H1 (cell line): Measurements from ENCODE around the gene EIF4E. TPM values are rescaled to one million over a fixed set of nuclear protein-coding genes. Genes with fewer than 3 reads are reported as not detected.

Experiments used
- ASH2L ChIP-seq: fragments of 200-600, 300-600 bp; sonication (generic); IDR thresholded peaks from one replicate; pipeline ENCODE4 v1.7.1; 2017; ENCODE audit warnings: low read length
- HDAC6 ChIP-seq: IDR thresholded peaks from one replicate; pipeline ENCODE4 v1.7.1; 2012; ENCODE audit warnings: low read depth, mild to moderate bottlenecking, inconsistent platforms, low read length, moderate library complexity
- POU5F1 ChIP-seq: IDR thresholded peaks from 2 replicates; pipeline ENCODE4 v1.6.1; 2011; ENCODE audit warnings: low read depth, mild to moderate bottlenecking, low read length, moderate library complexity
- TAF1 ChIP-seq: IDR thresholded peaks from 2 replicates; pipeline ENCODE4 v1.6.1; 2011; ENCODE audit warnings: mild to moderate bottlenecking, low read depth, low read length
- polyA plus RNA-seq, 7 experiments: library from polyadenylated mRNA; depleted of rRNA in 3 of 7; stranded (reverse) in 5 of 7; unstranded in 2 of 7; fragments of >200 nt in 5 of 7; fragments of 200-250 nt in 2 of 7; gene quantifications; 1 replicate in 5 of 7; 2 replicates in 1 of 7; 4 replicates in 1 of 7; pipeline versions ENCODE4 v1.2.1 to v1.2.3, GENCODE V29; 2011 to 2013; ENCODE audit warnings: missing spikeins in 2 of 7, mixed read lengths in 2 of 7
- total RNA-seq: library from RNA; stranded (reverse); fragmentation: NEBNext Ultra II Directional; extraction: Animal tissue kit (Norgen Biotek cat#: 25700); gene quantifications from 2 replicates; pipeline ENCODE4 v1.2.1, GENCODE V29; 2021
- TF ChIP-seq, protein P1 (sequence below): fragments of 300-600 bp; sonication (generic); IDR thresholded peaks from 2 replicates; pipeline ENCODE4 v1.7.1; 2012; ENCODE audit warnings: low read length, moderate library complexity, mild to moderate bottlenecking, inconsistent platforms; ENCODE audit not compliant: insufficient replicate concordance
- TF ChIP-seq, protein P2 (sequence below), 3 experiments: IDR thresholded peaks; 1 replicate in 2 of 3; 2 replicates in 1 of 3; pipeline versions ENCODE4 v1.5.1 to v1.6.1; 2011; ENCODE audit warnings: low read length in 3 of 3, mild to moderate bottlenecking in 3 of 3, inconsistent platforms in 2 of 3, low read depth in 1 of 3, moderate library complexity in 1 of 3; ENCODE audit not compliant: insufficient read depth in 1 of 3; ENCODE audit errors: control extremely low read depth in 1 of 3

EIF4E gene
- total and polyA plus RNA-seq, 2 of the 8 experiments (the other 6 are each of a cell fraction or from before 2014, with no cell fraction given), result 59.6 to 185 TPM

DNA sequence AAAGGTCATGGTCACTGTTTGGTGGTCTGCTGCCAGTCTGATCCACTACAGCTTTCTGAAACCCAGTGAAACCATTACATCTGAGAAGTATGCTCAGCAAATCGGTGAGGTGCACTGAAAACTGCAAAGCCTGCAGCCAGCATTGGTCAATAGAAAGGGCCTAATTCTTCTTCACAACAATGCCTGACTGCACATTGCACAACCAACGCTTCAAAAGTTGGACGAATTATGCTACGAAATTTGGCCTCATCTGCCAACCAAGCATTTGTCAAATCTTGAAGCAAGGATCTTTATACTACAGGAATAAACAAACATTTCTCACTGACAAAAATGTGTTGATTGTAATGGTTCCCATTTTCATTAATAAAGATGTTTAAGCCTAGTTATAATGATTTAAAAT is 90.4 kb downstream of the EIF4E start (continued):
- TF ChIP-seq, protein P1, sequence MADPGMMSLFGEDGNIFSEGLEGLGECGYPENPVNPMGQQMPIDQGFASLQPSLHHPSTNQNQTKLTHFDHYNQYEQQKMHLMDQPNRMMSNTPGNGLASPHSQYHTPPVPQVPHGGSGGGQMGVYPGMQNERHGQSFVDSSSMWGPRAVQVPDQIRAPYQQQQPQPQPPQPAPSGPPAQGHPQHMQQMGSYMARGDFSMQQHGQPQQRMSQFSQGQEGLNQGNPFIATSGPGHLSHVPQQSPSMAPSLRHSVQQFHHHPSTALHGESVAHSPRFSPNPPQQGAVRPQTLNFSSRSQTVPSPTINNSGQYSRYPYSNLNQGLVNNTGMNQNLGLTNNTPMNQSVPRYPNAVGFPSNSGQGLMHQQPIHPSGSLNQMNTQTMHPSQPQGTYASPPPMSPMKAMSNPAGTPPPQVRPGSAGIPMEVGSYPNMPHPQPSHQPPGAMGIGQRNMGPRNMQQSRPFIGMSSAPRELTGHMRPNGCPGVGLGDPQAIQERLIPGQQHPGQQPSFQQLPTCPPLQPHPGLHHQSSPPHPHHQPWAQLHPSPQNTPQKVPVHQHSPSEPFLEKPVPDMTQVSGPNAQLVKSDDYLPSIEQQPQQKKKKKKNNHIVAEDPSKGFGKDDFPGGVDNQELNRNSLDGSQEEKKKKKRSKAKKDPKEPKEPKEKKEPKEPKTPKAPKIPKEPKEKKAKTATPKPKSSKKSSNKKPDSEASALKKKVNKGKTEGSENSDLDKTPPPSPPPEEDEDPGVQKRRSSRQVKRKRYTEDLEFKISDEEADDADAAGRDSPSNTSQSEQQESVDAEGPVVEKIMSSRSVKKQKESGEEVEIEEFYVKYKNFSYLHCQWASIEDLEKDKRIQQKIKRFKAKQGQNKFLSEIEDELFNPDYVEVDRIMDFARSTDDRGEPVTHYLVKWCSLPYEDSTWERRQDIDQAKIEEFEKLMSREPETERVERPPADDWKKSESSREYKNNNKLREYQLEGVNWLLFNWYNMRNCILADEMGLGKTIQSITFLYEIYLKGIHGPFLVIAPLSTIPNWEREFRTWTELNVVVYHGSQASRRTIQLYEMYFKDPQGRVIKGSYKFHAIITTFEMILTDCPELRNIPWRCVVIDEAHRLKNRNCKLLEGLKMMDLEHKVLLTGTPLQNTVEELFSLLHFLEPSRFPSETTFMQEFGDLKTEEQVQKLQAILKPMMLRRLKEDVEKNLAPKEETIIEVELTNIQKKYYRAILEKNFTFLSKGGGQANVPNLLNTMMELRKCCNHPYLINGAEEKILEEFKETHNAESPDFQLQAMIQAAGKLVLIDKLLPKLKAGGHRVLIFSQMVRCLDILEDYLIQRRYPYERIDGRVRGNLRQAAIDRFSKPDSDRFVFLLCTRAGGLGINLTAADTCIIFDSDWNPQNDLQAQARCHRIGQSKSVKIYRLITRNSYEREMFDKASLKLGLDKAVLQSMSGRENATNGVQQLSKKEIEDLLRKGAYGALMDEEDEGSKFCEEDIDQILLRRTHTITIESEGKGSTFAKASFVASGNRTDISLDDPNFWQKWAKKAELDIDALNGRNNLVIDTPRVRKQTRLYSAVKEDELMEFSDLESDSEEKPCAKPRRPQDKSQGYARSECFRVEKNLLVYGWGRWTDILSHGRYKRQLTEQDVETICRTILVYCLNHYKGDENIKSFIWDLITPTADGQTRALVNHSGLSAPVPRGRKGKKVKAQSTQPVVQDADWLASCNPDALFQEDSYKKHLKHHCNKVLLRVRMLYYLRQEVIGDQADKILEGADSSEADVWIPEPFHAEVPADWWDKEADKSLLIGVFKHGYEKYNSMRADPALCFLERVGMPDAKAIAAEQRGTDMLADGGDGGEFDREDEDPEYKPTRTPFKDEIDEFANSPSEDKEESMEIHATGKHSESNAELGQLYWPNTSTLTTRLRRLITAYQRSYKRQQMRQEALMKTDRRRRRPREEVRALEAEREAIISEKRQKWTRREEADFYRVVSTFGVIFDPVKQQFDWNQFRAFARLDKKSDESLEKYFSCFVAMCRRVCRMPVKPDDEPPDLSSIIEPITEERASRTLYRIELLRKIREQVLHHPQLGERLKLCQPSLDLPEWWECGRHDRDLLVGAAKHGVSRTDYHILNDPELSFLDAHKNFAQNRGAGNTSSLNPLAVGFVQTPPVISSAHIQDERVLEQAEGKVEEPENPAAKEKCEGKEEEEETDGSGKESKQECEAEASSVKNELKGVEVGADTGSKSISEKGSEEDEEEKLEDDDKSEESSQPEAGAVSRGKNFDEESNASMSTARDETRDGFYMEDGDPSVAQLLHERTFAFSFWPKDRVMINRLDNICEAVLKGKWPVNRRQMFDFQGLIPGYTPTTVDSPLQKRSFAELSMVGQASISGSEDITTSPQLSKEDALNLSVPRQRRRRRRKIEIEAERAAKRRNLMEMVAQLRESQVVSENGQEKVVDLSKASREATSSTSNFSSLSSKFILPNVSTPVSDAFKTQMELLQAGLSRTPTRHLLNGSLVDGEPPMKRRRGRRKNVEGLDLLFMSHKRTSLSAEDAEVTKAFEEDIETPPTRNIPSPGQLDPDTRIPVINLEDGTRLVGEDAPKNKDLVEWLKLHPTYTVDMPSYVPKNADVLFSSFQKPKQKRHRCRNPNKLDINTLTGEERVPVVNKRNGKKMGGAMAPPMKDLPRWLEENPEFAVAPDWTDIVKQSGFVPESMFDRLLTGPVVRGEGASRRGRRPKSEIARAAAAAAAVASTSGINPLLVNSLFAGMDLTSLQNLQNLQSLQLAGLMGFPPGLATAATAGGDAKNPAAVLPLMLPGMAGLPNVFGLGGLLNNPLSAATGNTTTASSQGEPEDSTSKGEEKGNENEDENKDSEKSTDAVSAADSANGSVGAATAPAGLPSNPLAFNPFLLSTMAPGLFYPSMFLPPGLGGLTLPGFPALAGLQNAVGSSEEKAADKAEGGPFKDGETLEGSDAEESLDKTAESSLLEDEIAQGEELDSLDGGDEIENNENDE, result no peak
- TF ChIP-seq POU5F1, result no peak
- no peak for TF ChIP-seq HDAC6
- TF ChIP-seq TAF1, result no peak
- no peak for TF ChIP-seq ASH2L
- TF ChIP-seq, protein P2, sequence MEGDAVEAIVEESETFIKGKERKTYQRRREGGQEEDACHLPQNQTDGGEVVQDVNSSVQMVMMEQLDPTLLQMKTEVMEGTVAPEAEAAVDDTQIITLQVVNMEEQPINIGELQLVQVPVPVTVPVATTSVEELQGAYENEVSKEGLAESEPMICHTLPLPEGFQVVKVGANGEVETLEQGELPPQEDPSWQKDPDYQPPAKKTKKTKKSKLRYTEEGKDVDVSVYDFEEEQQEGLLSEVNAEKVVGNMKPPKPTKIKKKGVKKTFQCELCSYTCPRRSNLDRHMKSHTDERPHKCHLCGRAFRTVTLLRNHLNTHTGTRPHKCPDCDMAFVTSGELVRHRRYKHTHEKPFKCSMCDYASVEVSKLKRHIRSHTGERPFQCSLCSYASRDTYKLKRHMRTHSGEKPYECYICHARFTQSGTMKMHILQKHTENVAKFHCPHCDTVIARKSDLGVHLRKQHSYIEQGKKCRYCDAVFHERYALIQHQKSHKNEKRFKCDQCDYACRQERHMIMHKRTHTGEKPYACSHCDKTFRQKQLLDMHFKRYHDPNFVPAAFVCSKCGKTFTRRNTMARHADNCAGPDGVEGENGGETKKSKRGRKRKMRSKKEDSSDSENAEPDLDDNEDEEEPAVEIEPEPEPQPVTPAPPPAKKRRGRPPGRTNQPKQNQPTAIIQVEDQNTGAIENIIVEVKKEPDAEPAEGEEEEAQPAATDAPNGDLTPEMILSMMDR (IDR thresholded peaks at IDR 0.05; ENCODE audit: control extremely low read depth in 1 of 3, insufficient read depth in 1 of 3, low read depth in 1 of 3, low read length in 3 of 3), result no peak
